ENCODE measurements around the gene HIP1R.
"Not testable (repeated sequence)": the region's sequence is repeated elsewhere in the genome, so short reads cannot be mapped to it uniquely, and the experiment has no call there.

The HIP1R gene

GRCh38 chr12:122868471-122869177 is 33.4 kb downstream of the HIP1R start:
- H3K27ac ChIP-seq (ENCODE audit: low read length) = no peak overlapping the region
- peaks cover 70% of the 10 kb centered on the region for H3K27me3 ChIP-seq (ENCODE audit: control insufficient read depth, insufficient read depth, low read length)
- no peak overlapping the region for H3K9ac ChIP-seq (ENCODE audit: low read length)
- H3K4me3 ChIP-seq (ENCODE audit: low read length) = no peak overlapping the region
- H3K9me3 ChIP-seq (ENCODE audit: control insufficient read depth, low read depth, low read length) = no peaks in the 10 kb centered on the region
- H3K4me1 ChIP-seq (ENCODE audit: control insufficient read depth, low read depth, low read length) = peaks cover 23% of the 10 kb centered on the region
- H3K36me3 ChIP-seq (ENCODE audit: control insufficient read depth, low read depth, low read length) = no peaks in the 10 kb centered on the region

- Histone ChIP-seq H3K27ac (ENCODE audit: low read length) (no peak overlapping the region), H3K36me3 (ENCODE audit: control insufficient read depth, low read depth, low read length) (no peaks in the 10 kb centered on the region), H3K4me1 (ENCODE audit: control insufficient read depth, low read depth, low read length) (peaks cover 29% of the 10 kb centered on the region)
These were observed 34.1 kb downstream of the HIP1R start for GRCh38 chr12:122869207-122869973.

GRCh38 chr12:122870163-122870842 is 35.0 kb downstream of the HIP1R start:
- no peak overlapping the region for H3K4me3 ChIP-seq (ENCODE audit: low read length)
- H3K9ac ChIP-seq (ENCODE audit: low read length) = no peak overlapping the region
- H3K36me3 ChIP-seq (ENCODE audit: control insufficient read depth, low read depth, low read length) = no peaks in the 10 kb centered on the region
- no peak overlapping the region for H3K27ac ChIP-seq (ENCODE audit: low read length)
- H3K9me3 ChIP-seq (ENCODE audit: control insufficient read depth, low read depth, low read length) = no peaks in the 10 kb centered on the region
- H3K27me3 ChIP-seq (ENCODE audit: control insufficient read depth, insufficient read depth, low read length) = peaks cover 87% of the 10 kb centered on the region
- H3K4me1 ChIP-seq (ENCODE audit: control insufficient read depth, low read depth, low read length) = peaks cover 31% of the 10 kb centered on the region

More at GRCh38 chr12:122869207-122869973, 34.1 kb downstream of the HIP1R start:
- Histone ChIP-seq H3K4me3 (ENCODE audit: low read length) (no peak overlapping the region), H3K27me3 (ENCODE audit: control insufficient read depth, insufficient read depth, low read length) (peaks cover 78% of the 10 kb centered on the region), H3K9me3 (ENCODE audit: control insufficient read depth, low read depth, low read length) (no peaks in the 10 kb centered on the region), H3K9ac (ENCODE audit: low read length) (no peak overlapping the region)

GRCh38 chr12:122870867-122871664 is 35.8 kb downstream of the HIP1R start:
- Histone ChIP-seq H3K9ac (ENCODE audit: low read length) (peak overlapping the region; percentile 7), H3K4me3 (ENCODE audit: low read length) (peak overlapping the region; percentile 9), H3K9me3 (ENCODE audit: control insufficient read depth, low read depth, low read length) (no peaks in the 10 kb centered on the region), H3K4me1 (ENCODE audit: control insufficient read depth, low read depth, low read length) (peaks cover 37% of the 10 kb centered on the region), H3K27ac (ENCODE audit: low read length) (no peak overlapping the region), H3K36me3 (ENCODE audit: control insufficient read depth, low read depth, low read length) (no peaks in the 10 kb centered on the region), H3K27me3 (ENCODE audit: control insufficient read depth, insufficient read depth, low read length) (peaks cover 95% of the 10 kb centered on the region)

- Histone ChIP-seq H3K4me3 (ENCODE audit: low read length) (peak overlapping the region; percentile 9), H3K36me3 (ENCODE audit: control insufficient read depth, low read depth, low read length) (no peaks in the 10 kb centered on the region), H3K9me3 (ENCODE audit: control insufficient read depth, low read depth, low read length) (no peaks in the 10 kb centered on the region), H3K27ac (ENCODE audit: low read length) (no peak overlapping the region), H3K27me3 (ENCODE audit: control insufficient read depth, insufficient read depth, low read length) (peaks cover 100% of the 10 kb centered on the region), H3K4me1 (ENCODE audit: control insufficient read depth, low read depth, low read length) (peaks cover 37% of the 10 kb centered on the region), H3K9ac (ENCODE audit: low read length) (peak overlapping the region; percentile 7)
These were observed 36.9 kb downstream of the HIP1R start for GRCh38 chr12:122871851-122872780.

- no peak overlapping the region for H3K9ac ChIP-seq (ENCODE audit: low read length)
- H3K27me3 ChIP-seq (ENCODE audit: control insufficient read depth, insufficient read depth, low read length) = peaks cover 100% of the 10 kb centered on the region
- H3K9me3 ChIP-seq (ENCODE audit: control insufficient read depth, low read depth, low read length) = no peaks in the 10 kb centered on the region
- H3K4me1 ChIP-seq (ENCODE audit: control insufficient read depth, low read depth, low read length) = peaks cover 37% of the 10 kb centered on the region
- H3K4me3 ChIP-seq (ENCODE audit: low read length) = no peak overlapping the region
- no peak overlapping the region for H3K27ac ChIP-seq (ENCODE audit: low read length)
- H3K36me3 ChIP-seq (ENCODE audit: control insufficient read depth, low read depth, low read length) = no peaks in the 10 kb centered on the region
These were observed 37.6 kb downstream of the HIP1R start for GRCh38 chr12:122872815-122873361.

- Histone ChIP-seq H3K9ac (ENCODE audit: low read length) (no peak overlapping the region), H3K27ac (ENCODE audit: low read length) (no peak overlapping the region), H3K4me3 (ENCODE audit: low read length) (no peak overlapping the region), H3K4me1 (ENCODE audit: control insufficient read depth, low read depth, low read length) (peaks cover 37% of the 10 kb centered on the region), H3K36me3 (ENCODE audit: control insufficient read depth, low read depth, low read length) (no peaks in the 10 kb centered on the region), H3K27me3 (ENCODE audit: control insufficient read depth, insufficient read depth, low read length) (peaks cover 100% of the 10 kb centered on the region), H3K9me3 (ENCODE audit: control insufficient read depth, low read depth, low read length) (no peaks in the 10 kb centered on the region)
These were observed 38.3 kb downstream of the HIP1R start for GRCh38 chr12:122873540-122873939.

- H3K27ac ChIP-seq (ENCODE audit: low read length) = no peak overlapping the region
These were observed 38.8 kb downstream of the HIP1R start for GRCh38 chr12:122874081-122874480.

GRCh38 chr12:122875590-122876220 is 40.4 kb downstream of the HIP1R start:
- H3K4me3 ChIP-seq (ENCODE audit: low read length) = no peak overlapping the region
- H3K27me3 ChIP-seq (ENCODE audit: control insufficient read depth, insufficient read depth, low read length) = peaks cover 100% of the 10 kb centered on the region
- H3K4me1 ChIP-seq (ENCODE audit: control insufficient read depth, low read depth, low read length) = peaks cover 42% of the 10 kb centered on the region
- no peak overlapping the region for H3K9ac ChIP-seq (ENCODE audit: low read length)
- no peaks in the 10 kb centered on the region for H3K36me3 ChIP-seq (ENCODE audit: control insufficient read depth, low read depth, low read length)
- H3K27ac ChIP-seq (ENCODE audit: low read length) = no peak overlapping the region
- no peaks in the 10 kb centered on the region for H3K9me3 ChIP-seq (ENCODE audit: control insufficient read depth, low read depth, low read length)

More at GRCh38 chr12:122874081-122874480, 38.8 kb downstream of the HIP1R start:
- H3K4me3 ChIP-seq (ENCODE audit: low read length) = no peak overlapping the region
- no peaks in the 10 kb centered on the region for H3K36me3 ChIP-seq (ENCODE audit: control insufficient read depth, low read depth, low read length)
- no peaks in the 10 kb centered on the region for H3K9me3 ChIP-seq (ENCODE audit: control insufficient read depth, low read depth, low read length)
- H3K9ac ChIP-seq (ENCODE audit: low read length) = no peak overlapping the region
- H3K4me1 ChIP-seq (ENCODE audit: control insufficient read depth, low read depth, low read length) = peaks cover 37% of the 10 kb centered on the region
- peaks cover 100% of the 10 kb centered on the region for H3K27me3 ChIP-seq (ENCODE audit: control insufficient read depth, insufficient read depth, low read length)

- not testable (repeated sequence) for H3K4me3 ChIP-seq (ENCODE audit: low read length); H3K27ac ChIP-seq (ENCODE audit: low read length); H3K36me3 ChIP-seq (ENCODE audit: control insufficient read depth, low read depth, low read length); H3K9me3 ChIP-seq (ENCODE audit: control insufficient read depth, low read depth, low read length); H3K9ac ChIP-seq (ENCODE audit: low read length)
- Histone ChIP-seq H3K27me3 (ENCODE audit: control insufficient read depth, insufficient read depth, low read length) (peaks cover 100% of the 10 kb centered on the region), H3K4me1 (ENCODE audit: control insufficient read depth, low read depth, low read length) (peaks cover 41% of the 10 kb centered on the region)
These were observed 41.0 kb downstream of the HIP1R start for GRCh38 chr12:122876281-122876680.
